OCI-LY7 (cell line): Measurements from ENCODE around the gene ZNF652. TPM values are rescaled to one million over a fixed set of nuclear protein-coding genes. Genes with fewer than 3 reads are reported as not detected.
A peak's percentile ranks its signal among the peaks of the same experiment; 100 is the strongest.

ENCODE experiments used
- BruUV-seq: library from RNA; stranded (reverse); fragments of 400-500 nt; replicated peaks from 2 replicates; lab custom pipeline; 2021; lab: Mats Ljungman, UMichigan
- CTCF ChIA-PET: fragments of 300-600 bp; sonication (Branson Sonifier 250); formaldehyde crosslinking; loops from one replicate; lab custom pipeline; 2022; ENCODE audit warnings: antibody characterized with exemption; ENCODE audit not compliant: unreplicated experiment; lab: Charles Lee
- POLR2A ChIA-PET: fragments of 300-600 bp; sonication (Branson Sonifier 250); formaldehyde crosslinking; loops from one replicate; lab custom pipeline; 2022; ENCODE audit warnings: antibody characterized with exemption; lab: Charles Lee
- DNase-seq: peaks from one replicate; pipeline ENCODE4 v3.0.0-alpha.2; 2015; ENCODE audit warnings: low spot score
- H2AFZ ChIP-seq: fragments of 200-600 bp; sonication (generic), shearing (Covaris generic); 2 replicates; pipeline ENCODE4 v1.6.1; 2014; ENCODE audit warnings: mild to moderate bottlenecking, antibody characterized with exemption, low read length, moderate library complexity
- H3K27ac ChIP-seq: fragments of 200-600 bp; sonication (generic); 2 replicates; pipeline ENCODE4 v1.5.1; 2014; ENCODE audit warnings: mixed run types, low read depth, mild to moderate bottlenecking, moderate library complexity, low read length, inconsistent platforms; ENCODE audit not compliant: poor library complexity, severe bottlenecking
- H3K36me3 ChIP-seq: fragments of 200-600 bp; sonication (generic); 2 replicates; pipeline ENCODE4 v1.6.1; 2014; ENCODE audit warnings: mild to moderate bottlenecking, antibody characterized with exemption, low read length, moderate library complexity, mixed read lengths; ENCODE audit not compliant: insufficient read depth
- H3K4me1 ChIP-seq: fragments of 200-600 bp; sonication (generic); 2 replicates; pipeline ENCODE4 v1.5.1; 2014; ENCODE audit warnings: mild to moderate bottlenecking, low read length; ENCODE audit not compliant: insufficient read depth, poor library complexity, severe bottlenecking
- H3K4me2 ChIP-seq: fragments of 200-600 bp; sonication (generic); 2 replicates; pipeline ENCODE4 v1.6.1; 2014; ENCODE audit warnings: mild to moderate bottlenecking, low read length
- H3K4me3 ChIP-seq: fragments of 200-600 bp; sonication (generic); 2 replicates; pipeline ENCODE4 v1.5.1; 2014; ENCODE audit warnings: mild to moderate bottlenecking, low read depth, low read length; ENCODE audit not compliant: poor library complexity, severe bottlenecking
- H3K79me2 ChIP-seq: fragments of 200-600 bp; sonication (generic); 2 replicates; pipeline ENCODE4 v1.6.1; 2016; ENCODE audit warnings: low read depth, mild to moderate bottlenecking, low read length, moderate library complexity, mixed read lengths; ENCODE audit not compliant: insufficient read depth
- H3K9me2 ChIP-seq: fragments of 200-600 bp; sonication (generic); 2 replicates; pipeline ENCODE4 v1.6.1; 2016; ENCODE audit warnings: mild to moderate bottlenecking, low read length, mixed read lengths; ENCODE audit not compliant: insufficient read depth
- H3K9me3 ChIP-seq: fragments of 200-600 bp; sonication (generic); 2 replicates; pipeline ENCODE4 v1.6.1; 2014; ENCODE audit warnings: mild to moderate bottlenecking, mixed run types, low read length, mixed read lengths
- H4K20me1 ChIP-seq: fragments of 200-600 bp; sonication (generic); 2 replicates; pipeline ENCODE4 v1.6.1; 2014; ENCODE audit warnings: mild to moderate bottlenecking, antibody characterized with exemption, low read length, moderate library complexity, mixed read lengths; ENCODE audit not compliant: insufficient read depth
- EZH2phosphoT487 ChIP-seq: fragments of 200-600 bp; sonication (generic); IDR thresholded peaks from 2 replicates; pipeline ENCODE4 v1.6.1; 2018; ENCODE audit warnings: low read depth, borderline replicate concordance, mild to moderate bottlenecking, mixed run types, antibody characterized with exemption, low read length, moderate library complexity, mixed read lengths
- intact Hi-C: fragments of 100-400 bp; cut with micrococcal nuclease; formaldehyde crosslinking; loops from one replicate; pipeline ENCODE4 v1.10.0; 2022; ENCODE audit not compliant: unreplicated experiment
- total RNA-seq, 2 experiments: library from RNA; depleted of rRNA in 1 of 2; stranded (reverse); fragments of >200 nt in 1 of 2; shearing (Covaris generic) in 1 of 2; gene quantifications; 2 replicates each; pipeline ENCODE4 v1.2.3, GENCODE V29; 2014 to 2022
- TF ChIP-seq, protein P1 (sequence below): fragments of 200-600 bp; sonication (generic); conservative IDR thresholded peaks from 2 replicates; pipeline ENCODE4 v1.5.1; 2014; ENCODE audit warnings: mild to moderate bottlenecking, antibody characterized with exemption, low read length, moderate library complexity, mixed read lengths

The ZNF652 gene
- total RNA-seq, 2 experiments from 2014 or later: 36.8 to 69.7 TPM

DNA sequence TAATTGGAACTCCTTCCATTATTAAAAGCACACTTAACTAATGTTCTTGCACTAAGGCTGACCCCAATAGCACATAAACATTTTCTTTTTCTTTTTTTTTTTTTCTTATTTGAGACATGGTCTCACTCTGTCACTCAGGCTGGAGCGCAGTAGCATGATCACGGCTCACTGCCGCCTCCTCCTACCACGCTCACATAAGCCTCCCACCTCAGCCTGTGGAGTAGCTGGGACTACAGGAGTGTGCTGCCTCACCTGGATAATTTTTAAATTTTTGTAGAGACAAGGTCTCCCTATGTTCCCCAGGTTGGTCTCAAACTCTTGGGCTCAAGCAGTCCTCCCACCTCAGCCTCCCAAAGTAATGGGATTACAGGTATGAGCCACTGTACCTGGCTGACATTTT, 1.2 kb upstream of the ZNF652 start:
- Histone ChIP-seq H3K79me2 (peaks cover 28% of the 10 kb centered on the region), H3K27ac (no peak overlapping the region), H3K9me2 (no peaks in the 10 kb centered on the region), H2AFZ (no peak overlapping the region), H3K4me3 (no peak overlapping the region), H3K36me3 (no peaks in the 10 kb centered on the region), H3K4me2 (peak overlapping the region; percentile 85), H3K9me3 (no peaks in the 10 kb centered on the region), H4K20me1 (peaks cover 26% of the 10 kb centered on the region), H3K4me1 (peaks cover 33% of the 10 kb centered on the region)
- no peak for DNase-seq
- no TSS peak for BruUV-seq
- intact Hi-C loops: no loop called here
- CTCF ChIA-PET: no interaction called here
- TF ChIP-seq EZH2phosphoT487: no peak
- TF ChIP-seq, protein P1, sequence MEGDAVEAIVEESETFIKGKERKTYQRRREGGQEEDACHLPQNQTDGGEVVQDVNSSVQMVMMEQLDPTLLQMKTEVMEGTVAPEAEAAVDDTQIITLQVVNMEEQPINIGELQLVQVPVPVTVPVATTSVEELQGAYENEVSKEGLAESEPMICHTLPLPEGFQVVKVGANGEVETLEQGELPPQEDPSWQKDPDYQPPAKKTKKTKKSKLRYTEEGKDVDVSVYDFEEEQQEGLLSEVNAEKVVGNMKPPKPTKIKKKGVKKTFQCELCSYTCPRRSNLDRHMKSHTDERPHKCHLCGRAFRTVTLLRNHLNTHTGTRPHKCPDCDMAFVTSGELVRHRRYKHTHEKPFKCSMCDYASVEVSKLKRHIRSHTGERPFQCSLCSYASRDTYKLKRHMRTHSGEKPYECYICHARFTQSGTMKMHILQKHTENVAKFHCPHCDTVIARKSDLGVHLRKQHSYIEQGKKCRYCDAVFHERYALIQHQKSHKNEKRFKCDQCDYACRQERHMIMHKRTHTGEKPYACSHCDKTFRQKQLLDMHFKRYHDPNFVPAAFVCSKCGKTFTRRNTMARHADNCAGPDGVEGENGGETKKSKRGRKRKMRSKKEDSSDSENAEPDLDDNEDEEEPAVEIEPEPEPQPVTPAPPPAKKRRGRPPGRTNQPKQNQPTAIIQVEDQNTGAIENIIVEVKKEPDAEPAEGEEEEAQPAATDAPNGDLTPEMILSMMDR: no peak
- POLR2A ChIA-PET: interaction anchor here (0.8 to 1.6 kb wide), 3 partner anchors 9 to 26 kb away, joined by 3 to 4 read pairs (median 3); no protein-coding TSS in a partner anchor

DNA sequence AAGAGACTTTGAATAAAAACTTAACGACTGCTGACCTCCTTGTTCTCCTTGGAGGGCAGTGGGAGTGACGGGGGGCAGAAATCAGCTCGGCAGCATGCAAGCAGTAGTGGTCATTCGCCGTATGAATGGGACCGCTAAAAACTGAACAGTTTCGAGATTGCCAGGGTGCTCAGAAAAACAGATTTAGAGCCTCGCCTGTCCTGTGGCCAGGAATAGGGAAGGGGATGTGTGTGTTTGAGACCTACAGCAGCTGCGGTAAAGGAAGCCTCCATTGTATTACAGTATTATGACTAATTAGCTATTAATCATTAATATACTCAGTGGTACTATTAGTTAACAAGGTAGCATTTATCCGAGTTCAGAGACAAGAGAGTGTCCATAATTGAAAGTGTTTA, 670 bp upstream of the ZNF652 start:
- BruUV-seq: TSS peak; percentile 71

More for the DNA sequence above, 670 bp upstream of the ZNF652 start:
- Histone ChIP-seq H3K4me3 (peak overlapping the region; percentile 89), H3K4me1 (peaks cover 38% of the 10 kb centered on the region), H3K4me2 (peak overlapping the region; percentile 85), H4K20me1 (peaks cover 31% of the 10 kb centered on the region), H3K79me2 (peaks cover 34% of the 10 kb centered on the region), H3K27ac (peak overlapping the region; percentile 88), H3K36me3 (no peaks in the 10 kb centered on the region), H3K9me3 (no peaks in the 10 kb centered on the region), H3K9me2 (no peaks in the 10 kb centered on the region), H2AFZ (peak overlapping the region; percentile 70; the same call in 1 of the 2 replicates)
- CTCF ChIA-PET: interaction anchor here (0.7 kb wide), 2 partner anchors 22 to 37 kb away, joined by 3 read pairs; no protein-coding TSS in a partner anchor
- TF ChIP-seq, protein P1: no peak
- no peak for TF ChIP-seq EZH2phosphoT487
- intact Hi-C loops: loop anchor here (1.0 kb wide), 1 partner anchor 26 kb away; no protein-coding TSS in a partner anchor
- no peak for DNase-seq
- POLR2A ChIA-PET: interaction anchor here (0.6 to 1.6 kb wide), 4 partner anchors 9 to 33 kb away, joined by 3 to 4 read pairs (median 3); no protein-coding TSS in a partner anchor
